GM18498 (cell line): ENCODE measurements around the gene COIL.
"Not testable (repeated sequence)": the region's sequence is repeated elsewhere in the genome, so short reads cannot be mapped to it uniquely, and the experiment has no call there.

Experiments used
- ATAC-seq: cut with Tn5 transposase; IDR thresholded peaks from one replicate; pipeline ENCODE4 v1.9.1; 2021; ENCODE audit warnings: mild to moderate bottlenecking, moderate library complexity; ENCODE audit not compliant: unreplicated experiment

The COIL gene

GRCh38 chr17:56960596-56961538 is at the start of gene COIL:
Gene COIL, minus strand, starts transcription at chr17:56961050. Its CDS starts 31 bp downstream, at chr17:56961019.
- peak; percentile 96 for ATAC-seq

GRCh38 chr17:57010487-57010886 is 49.6 kb upstream of the COIL start:
- ATAC-seq, result no peak

GRCh38 chr17:57009737-57010445 is 49.0 kb upstream of the COIL start:
- peak; percentile 56 for ATAC-seq

GRCh38 chr17:57008958-57009357 is 48.1 kb upstream of the COIL start:
- ATAC-seq, result no peak

- ATAC-seq, result no peak
Observed at GRCh38 chr17:57006040-57006439, 45.2 kb upstream of the COIL start.

GRCh38 chr17:57004944-57005579 is 44.2 kb upstream of the COIL start:
- ATAC-seq, result peak; percentile 78

- no peak for ATAC-seq
Observed at GRCh38 chr17:57002904-57003303, 42.1 kb upstream of the COIL start.

GRCh38 chr17:57001541-57001940 is 40.7 kb upstream of the COIL start:
- ATAC-seq, result no peak

GRCh38 chr17:56997313-56997712 is 36.5 kb upstream of the COIL start:
- no peak for ATAC-seq

GRCh38 chr17:56995766-56996165 is 34.9 kb upstream of the COIL start:
- no peak for ATAC-seq

- no peak for ATAC-seq
Observed at GRCh38 chr17:56994009-56994792, 33.4 kb upstream of the COIL start.

GRCh38 chr17:56992364-56992763 is 31.5 kb upstream of the COIL start:
- ATAC-seq, result no peak

- no peak for ATAC-seq
Observed at GRCh38 chr17:56988901-56989572, 28.2 kb upstream of the COIL start.

- ATAC-seq, result no peak
Observed at GRCh38 chr17:56987283-56987834, 26.5 kb upstream of the COIL start.

GRCh38 chr17:56985371-56986162 is 24.7 kb upstream of the COIL start:
- no peak for ATAC-seq

- no peak for ATAC-seq
Observed at GRCh38 chr17:56983366-56983765, 22.5 kb upstream of the COIL start.

GRCh38 chr17:56982312-56982711 is 21.5 kb upstream of the COIL start:
- ATAC-seq, result no peak

- not testable (repeated sequence) for ATAC-seq
Observed at GRCh38 chr17:56980526-56980925, 19.7 kb upstream of the COIL start.

- peak; percentile 17 for ATAC-seq
Observed at GRCh38 chr17:56979091-56979480, 18.2 kb upstream of the COIL start.
